HepG2 (cell line): ENCODE results near the gene RRAD. TPM values are rescaled to one million over a fixed set of nuclear protein-coding genes. Genes with fewer than 3 reads are reported as not detected.

Source experiments
- ATF1 ChIP-seq: IDR thresholded peaks from 2 replicates; pipeline ENCODE4 v1.6.1; 2016; ENCODE audit warnings: mild to moderate bottlenecking, control low read depth
- ESRRA ChIP-seq: sonication (generic); formaldehyde crosslinking; IDR thresholded peaks from 2 replicates; pipeline ENCODE4 v1.5.1; 2020; ENCODE audit warnings: mild to moderate bottlenecking, low read depth, missing genetic modification reagents
- IKZF4 ChIP-seq: sonication (generic); formaldehyde crosslinking; IDR thresholded peaks from 2 replicates; pipeline ENCODE4 v1.5.1; 2020; ENCODE audit warnings: borderline replicate concordance, mild to moderate bottlenecking, low read depth, missing genetic modification reagents; ENCODE audit errors: not compliant biosample characterization
- NAIF1 ChIP-seq: sonication (generic); formaldehyde crosslinking; IDR thresholded peaks from 2 replicates; pipeline ENCODE4 v1.5.0; 2020; ENCODE audit warnings: mild to moderate bottlenecking, missing genetic modification reagents, borderline replicate concordance
- NFE2L2 ChIP-seq: fragments of 150-350 bp; IDR thresholded peaks from 2 replicates; pipeline ENCODE4 v1.6.1; 2014; ENCODE audit warnings: low read length
- NR1H2 ChIP-seq: sonication (generic); formaldehyde crosslinking; IDR thresholded peaks from 2 replicates; pipeline ENCODE4 v1.8.1; 2022; ENCODE audit warnings: low read depth, missing genetic modification reagents, borderline replicate concordance
- NRL ChIP-seq: sonication (generic); formaldehyde crosslinking; IDR thresholded peaks from 2 replicates; pipeline ENCODE4 v1.5.0; 2020; ENCODE audit warnings: missing genetic modification reagents, mild to moderate bottlenecking, moderate library complexity, borderline replicate concordance
- POLR2AphosphoS5 ChIP-seq: IDR thresholded peaks from 2 replicates; pipeline ENCODE4 v1.6.1; 2012; ENCODE audit warnings: low read depth, low read length
- RBFOX2 ChIP-seq: fragments of 200-400 bp; formaldehyde crosslinking; IDR thresholded peaks from 2 replicates; pipeline ENCODE4 v1.6.1; 2017; ENCODE audit warnings: low read depth, mild to moderate bottlenecking, low read length
- SATB2 ChIP-seq: sonication (generic); formaldehyde crosslinking; IDR thresholded peaks from 2 replicates; pipeline ENCODE4 v1.5.0; 2020; ENCODE audit warnings: missing genetic modification reagents
- SIX1 ChIP-seq: sonication (generic); formaldehyde crosslinking; IDR thresholded peaks from 2 replicates; pipeline ENCODE4 v1.4.0; 2020; ENCODE audit warnings: missing genetic modification reagents, borderline replicate concordance
- TCF7 ChIP-seq: sonication (generic); IDR thresholded peaks from 2 replicates; pipeline ENCODE4 v1.6.1; 2016; ENCODE audit warnings: antibody characterized with exemption, low read depth
- ZNF264 ChIP-seq: sonication (generic); formaldehyde crosslinking; IDR thresholded peaks from 2 replicates; pipeline ENCODE4 v1.4.0; 2020; ENCODE audit warnings: missing genetic modification reagents
- ZNF326 ChIP-seq: sonication (generic); formaldehyde crosslinking; IDR thresholded peaks from 2 replicates; pipeline ENCODE4 v1.4.0; 2020; ENCODE audit warnings: missing genetic modification reagents, borderline replicate concordance
- ZNF367 ChIP-seq: sonication (generic); formaldehyde crosslinking; IDR thresholded peaks from 2 replicates; pipeline ENCODE4 v1.4.0; 2020; ENCODE audit warnings: missing genetic modification reagents, borderline replicate concordance
- ZNF451 ChIP-seq: sonication (generic); formaldehyde crosslinking; IDR thresholded peaks from 2 replicates; pipeline ENCODE4 v1.5.0; 2020; ENCODE audit warnings: mild to moderate bottlenecking, missing genetic modification reagents
- ZNF841 ChIP-seq: sonication (generic); formaldehyde crosslinking; IDR thresholded peaks from 2 replicates; pipeline ENCODE4 v1.8.1; 2023; ENCODE audit warnings: missing genetic modification reagents, borderline replicate concordance
- ZSCAN12 ChIP-seq: sonication (generic); formaldehyde crosslinking; IDR thresholded peaks from 2 replicates; pipeline ENCODE4 v1.9.0; 2021; ENCODE audit warnings: mild to moderate bottlenecking, missing genetic modification reagents
- polyA plus RNA-seq, 8 experiments: library from polyadenylated mRNA; depleted of rRNA in 3 of 8; stranded (reverse) in 7 of 8; unstranded in 1 of 8; fragments of >200 nt; fragmentation: Illumina TruSeq in 4 of 8; extraction: Trizol in 4 of 8; gene quantifications; 2 replicates each; pipeline versions ENCODE4 v1.2.1 to v1.2.3, GENCODE V29; 2011 to 2016; ENCODE audit warnings: low read depth in 4 of 8, missing spikeins in 1 of 8, mixed read lengths in 1 of 8; ENCODE audit not compliant: insufficient read depth in 1 of 8
- total RNA-seq, 5 experiments: library from RNA; depleted of rRNA; stranded (reverse); fragments of >200 nt; fragmentation: Illumina TruSeq; extraction: Trizol; gene quantifications; 2 replicates each; pipeline ENCODE4 v1.2.3, GENCODE V29; 2016; ENCODE audit warnings: low read depth in 1 of 5
- TF ChIP-seq, protein P1 (sequence below): sonication (generic); formaldehyde crosslinking; IDR thresholded peaks from 2 replicates; pipeline ENCODE4 v1.9.0; 2021; ENCODE audit warnings: mild to moderate bottlenecking, missing genetic modification reagents
- TF ChIP-seq, protein P2 (sequence below): sonication (generic); formaldehyde crosslinking; IDR thresholded peaks from 2 replicates; pipeline ENCODE4 v1.4.0; 2020; ENCODE audit warnings: missing genetic modification reagents, borderline replicate concordance
- TF ChIP-seq, protein P3 (sequence below): sonication (generic); IDR thresholded peaks from 2 replicates; pipeline ENCODE4 v1.6.1; 2016; ENCODE audit warnings: low read depth, borderline replicate concordance

Gene RRAD
- total and polyA plus RNA-seq, 2 of the 13 experiments (the other 11 are each of a cell fraction or from before 2014, with no cell fraction given), result 0.80 to 1.1 TPM

DNA sequence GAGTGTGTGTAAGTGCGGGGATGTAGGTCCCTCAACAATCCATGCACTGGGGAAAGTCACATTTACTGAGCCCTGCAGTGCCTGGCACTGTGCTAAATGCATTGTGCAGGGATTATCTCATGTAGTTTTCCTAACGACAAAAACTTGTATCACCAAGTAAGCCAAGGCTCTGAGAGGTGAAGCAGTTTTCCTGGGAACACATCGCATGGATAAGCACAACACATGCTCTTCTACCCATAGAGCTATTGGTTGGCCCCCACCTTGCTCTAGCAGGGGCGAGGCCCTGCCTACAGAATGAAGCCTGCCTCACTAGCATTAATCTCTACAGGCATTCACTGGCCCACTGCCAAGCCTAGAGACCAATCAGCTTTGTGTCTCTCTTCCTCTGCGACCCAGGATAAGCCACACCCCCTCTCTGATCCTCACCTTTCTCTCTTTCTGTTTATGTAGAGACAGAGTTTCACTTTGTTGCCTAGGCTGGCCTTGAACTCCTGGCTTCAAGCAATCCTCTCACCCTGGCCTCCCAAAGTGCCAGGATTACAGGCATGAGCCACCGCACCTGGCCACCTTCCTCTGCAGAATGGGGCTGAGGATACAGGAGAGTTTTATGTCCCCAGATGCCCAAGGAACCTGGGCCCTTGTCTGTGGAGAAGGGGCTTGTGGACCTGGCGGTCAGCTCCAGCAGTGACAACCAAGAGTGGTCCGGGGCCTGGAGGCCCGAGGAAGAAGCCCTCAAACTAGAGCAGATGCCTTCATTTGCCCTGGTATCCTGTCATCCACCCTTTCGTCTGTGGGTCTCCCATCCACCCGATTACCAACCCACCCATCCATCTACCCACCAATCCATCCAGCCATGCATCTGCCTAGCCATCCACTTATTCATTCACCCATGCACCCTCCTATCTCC is 19.4 kb downstream of the RRAD start (continued):
- TF ChIP-seq, protein P1, sequence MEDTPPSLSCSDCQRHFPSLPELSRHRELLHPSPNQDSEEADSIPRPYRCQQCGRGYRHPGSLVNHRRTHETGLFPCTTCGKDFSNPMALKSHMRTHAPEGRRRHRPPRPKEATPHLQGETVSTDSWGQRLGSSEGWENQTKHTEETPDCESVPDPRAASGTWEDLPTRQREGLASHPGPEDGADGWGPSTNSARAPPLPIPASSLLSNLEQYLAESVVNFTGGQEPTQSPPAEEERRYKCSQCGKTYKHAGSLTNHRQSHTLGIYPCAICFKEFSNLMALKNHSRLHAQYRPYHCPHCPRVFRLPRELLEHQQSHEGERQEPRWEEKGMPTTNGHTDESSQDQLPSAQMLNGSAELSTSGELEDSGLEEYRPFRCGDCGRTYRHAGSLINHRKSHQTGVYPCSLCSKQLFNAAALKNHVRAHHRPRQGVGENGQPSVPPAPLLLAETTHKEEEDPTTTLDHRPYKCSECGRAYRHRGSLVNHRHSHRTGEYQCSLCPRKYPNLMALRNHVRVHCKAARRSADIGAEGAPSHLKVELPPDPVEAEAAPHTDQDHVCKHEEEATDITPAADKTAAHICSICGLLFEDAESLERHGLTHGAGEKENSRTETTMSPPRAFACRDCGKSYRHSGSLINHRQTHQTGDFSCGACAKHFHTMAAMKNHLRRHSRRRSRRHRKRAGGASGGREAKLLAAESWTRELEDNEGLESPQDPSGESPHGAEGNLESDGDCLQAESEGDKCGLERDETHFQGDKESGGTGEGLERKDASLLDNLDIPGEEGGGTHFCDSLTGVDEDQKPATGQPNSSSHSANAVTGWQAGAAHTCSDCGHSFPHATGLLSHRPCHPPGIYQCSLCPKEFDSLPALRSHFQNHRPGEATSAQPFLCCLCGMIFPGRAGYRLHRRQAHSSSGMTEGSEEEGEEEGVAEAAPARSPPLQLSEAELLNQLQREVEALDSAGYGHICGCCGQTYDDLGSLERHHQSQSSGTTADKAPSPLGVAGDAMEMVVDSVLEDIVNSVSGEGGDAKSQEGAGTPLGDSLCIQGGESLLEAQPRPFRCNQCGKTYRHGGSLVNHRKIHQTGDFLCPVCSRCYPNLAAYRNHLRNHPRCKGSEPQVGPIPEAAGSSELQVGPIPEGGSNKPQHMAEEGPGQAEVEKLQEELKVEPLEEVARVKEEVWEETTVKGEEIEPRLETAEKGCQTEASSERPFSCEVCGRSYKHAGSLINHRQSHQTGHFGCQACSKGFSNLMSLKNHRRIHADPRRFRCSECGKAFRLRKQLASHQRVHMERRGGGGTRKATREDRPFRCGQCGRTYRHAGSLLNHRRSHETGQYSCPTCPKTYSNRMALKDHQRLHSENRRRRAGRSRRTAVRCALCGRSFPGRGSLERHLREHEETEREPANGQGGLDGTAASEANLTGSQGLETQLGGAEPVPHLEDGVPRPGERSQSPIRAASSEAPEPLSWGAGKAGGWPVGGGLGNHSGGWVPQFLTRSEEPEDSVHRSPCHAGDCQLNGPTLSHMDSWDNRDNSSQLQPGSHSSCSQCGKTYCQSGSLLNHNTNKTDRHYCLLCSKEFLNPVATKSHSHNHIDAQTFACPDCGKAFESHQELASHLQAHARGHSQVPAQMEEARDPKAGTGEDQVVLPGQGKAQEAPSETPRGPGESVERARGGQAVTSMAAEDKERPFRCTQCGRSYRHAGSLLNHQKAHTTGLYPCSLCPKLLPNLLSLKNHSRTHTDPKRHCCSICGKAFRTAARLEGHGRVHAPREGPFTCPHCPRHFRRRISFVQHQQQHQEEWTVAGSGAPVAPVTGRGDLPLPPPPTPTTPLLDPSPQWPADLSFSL, result no peak
- no peak for TF ChIP-seq NFE2L2
- peak; percentile 88 for TF ChIP-seq ZNF264
- TF ChIP-seq, protein P2, sequence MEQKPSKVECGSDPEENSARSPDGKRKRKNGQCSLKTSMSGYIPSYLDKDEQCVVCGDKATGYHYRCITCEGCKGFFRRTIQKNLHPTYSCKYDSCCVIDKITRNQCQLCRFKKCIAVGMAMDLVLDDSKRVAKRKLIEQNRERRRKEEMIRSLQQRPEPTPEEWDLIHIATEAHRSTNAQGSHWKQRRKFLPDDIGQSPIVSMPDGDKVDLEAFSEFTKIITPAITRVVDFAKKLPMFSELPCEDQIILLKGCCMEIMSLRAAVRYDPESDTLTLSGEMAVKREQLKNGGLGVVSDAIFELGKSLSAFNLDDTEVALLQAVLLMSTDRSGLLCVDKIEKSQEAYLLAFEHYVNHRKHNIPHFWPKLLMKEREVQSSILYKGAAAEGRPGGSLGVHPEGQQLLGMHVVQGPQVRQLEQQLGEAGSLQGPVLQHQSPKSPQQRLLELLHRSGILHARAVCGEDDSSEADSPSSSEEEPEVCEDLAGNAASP, result peak; percentile 80; the same call in 1 of the 2 replicates
- TF ChIP-seq ZNF367, result no peak
- no peak for TF ChIP-seq NAIF1 (CRISPR knock-in tag)
- TF ChIP-seq, protein P3, sequence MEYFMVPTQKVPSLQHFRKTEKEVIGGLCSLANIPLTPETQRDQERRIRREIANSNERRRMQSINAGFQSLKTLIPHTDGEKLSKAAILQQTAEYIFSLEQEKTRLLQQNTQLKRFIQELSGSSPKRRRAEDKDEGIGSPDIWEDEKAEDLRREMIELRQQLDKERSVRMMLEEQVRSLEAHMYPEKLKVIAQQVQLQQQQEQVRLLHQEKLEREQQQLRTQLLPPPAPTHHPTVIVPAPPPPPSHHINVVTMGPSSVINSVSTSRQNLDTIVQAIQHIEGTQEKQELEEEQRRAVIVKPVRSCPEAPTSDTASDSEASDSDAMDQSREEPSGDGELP, result 0 out of 2 replicates have a peak, but pooled peaks have one; percentile 53
- no peak for TF ChIP-seq ZNF326
- TF ChIP-seq IKZF4 (CRISPR knock-in tag), result no peak
- no peak; the same call in 1 of the 2 replicates for TF ChIP-seq POLR2AphosphoS5
- TF ChIP-seq ESRRA, result 0 out of 2 replicates have a peak, but pooled peaks have one; percentile 17
- no peak for TF ChIP-seq ZSCAN12 (CRISPR knock-in tag)
- TF ChIP-seq NRL (CRISPR knock-in tag), result 0 out of 2 replicates have a peak, but pooled peaks have one; percentile 46
- TF ChIP-seq NR1H2 (CRISPR knock-in tag), result no peak
- TF ChIP-seq RBFOX2, result no peak
- peak; percentile 74 for TF ChIP-seq TCF7
- peak; percentile 28; the same call in 1 of the 2 replicates for TF ChIP-seq ATF1 (CRISPR knock-in tag)
- no peak for TF ChIP-seq ZNF451 (CRISPR knock-in tag)
- TF ChIP-seq SIX1 (CRISPR knock-in tag), result peak; percentile 73; the same call in 1 of the 2 replicates
- no peak for TF ChIP-seq SATB2 (CRISPR knock-in tag)
- no peak for TF ChIP-seq ZNF841 (CRISPR knock-in tag)
